H1 (cell line): ENCODE results near the gene PCDHA10. TPM values are rescaled to one million over a fixed set of nuclear protein-coding genes. Genes with fewer than 3 reads are reported as not detected.

Experiments used
- CTCF ChIA-PET: fragments of 300-600 bp; sonication (Branson Sonifier 250); formaldehyde crosslinking; loops from one replicate; lab custom pipeline; 2021; ENCODE audit not compliant: partially characterized antibody; lab: Charles Lee
- POLR2A ChIA-PET: fragments of 300-600 bp; sonication (Branson Sonifier 250); formaldehyde crosslinking; loops from one replicate; lab custom pipeline; 2021; ENCODE audit warnings: inconsistent platforms; ENCODE audit not compliant: partially characterized antibody; lab: Charles Lee
- DNase-seq, 2 experiments: peaks; one replicate each; pipeline versions ENCODE4 v3.0.0 to v3.0.0-alpha.2; 2010 to 2022; ENCODE audit warnings: low spot score in 2 of 2, low read depth in 1 of 2, mixed read lengths in 1 of 2
- FAIRE-seq: peaks from 2 replicates; lab custom pipeline; 2011; peaks lifted over from hg19 to GRCh38; lab: Jason Lieb, UNC
- H2AFZ ChIP-seq: 2 replicates; pipeline ENCODE4 v1.8.1; 2012; ENCODE audit warnings: low read length, inconsistent platforms
- H2AK5ac ChIP-seq: 2 replicates; pipeline ENCODE4 v1.6.1; 2013; ENCODE audit warnings: low read depth, low read length
- H2BK120ac ChIP-seq: replicated peaks from 2 replicates; pipeline ENCODE3; 2013; ENCODE audit warnings: low read depth, low read length, inconsistent platforms
- H2BK12ac ChIP-seq: 2 replicates; pipeline ENCODE4 v1.6.1; 2013; ENCODE audit warnings: low read depth, low read length
- H2BK15ac ChIP-seq: 2 replicates; pipeline ENCODE4 v1.6.1; 2013; ENCODE audit warnings: low read length
- H2BK20ac ChIP-seq: 2 replicates; pipeline ENCODE4 v1.6.1; 2013; ENCODE audit warnings: low read length
- H2BK5ac ChIP-seq: 2 replicates; pipeline ENCODE4 v1.6.1; 2013; ENCODE audit warnings: low read depth, low read length
- H3K14ac ChIP-seq: 2 replicates; pipeline ENCODE4 v1.6.1; 2013; ENCODE audit warnings: inconsistent platforms; ENCODE audit not compliant: insufficient read length
- H3K18ac ChIP-seq: 2 replicates; pipeline ENCODE4 v1.6.1; 2013; ENCODE audit warnings: low read length; ENCODE audit errors: extremely low read depth
- H3K23ac ChIP-seq: 2 replicates; pipeline ENCODE4 v1.6.1; 2013; ENCODE audit warnings: inconsistent platforms; ENCODE audit not compliant: insufficient read length
- H3K23me2 ChIP-seq: 2 replicates; pipeline ENCODE4 v1.6.1; 2013; ENCODE audit warnings: low read depth, low read length
- H3K27ac ChIP-seq: 2 replicates; pipeline ENCODE4 v1.6.1; 2011; ENCODE audit warnings: low read depth, low read length, inconsistent platforms
- H3K27me3 ChIP-seq, 4 experiments: replicated peaks in 1 of 4; 1 replicate in 1 of 4; 2 replicates in 3 of 4; pipeline versions ENCODE4 v1.6.1 to v1.8.1; 2011 to 2013; ENCODE audit warnings: low read length in 3 of 4, mild to moderate bottlenecking in 3 of 4, inconsistent platforms in 2 of 4, mixed read lengths in 2 of 4, moderate library complexity in 1 of 4; ENCODE audit not compliant: control insufficient read depth in 3 of 4, insufficient read depth in 3 of 4; ENCODE audit errors: extremely low read depth in 1 of 4
- H3K36me3 ChIP-seq, 4 experiments: 2 replicates each; pipeline versions ENCODE4 v1.6.1 to v1.8.1; 2011 to 2013; ENCODE audit warnings: mild to moderate bottlenecking in 4 of 4, low read length in 3 of 4, moderate library complexity in 2 of 4, control low read depth in 1 of 4, inconsistent platforms in 1 of 4; ENCODE audit not compliant: insufficient read depth in 4 of 4, control insufficient read depth in 2 of 4
- H3K4ac ChIP-seq: replicated peaks from 2 replicates; pipeline ENCODE3; 2013; ENCODE audit warnings: low read length, low read depth, mixed read lengths, inconsistent platforms; ENCODE audit not compliant: insufficient read length
- H3K4me1 ChIP-seq, 4 experiments: replicated peaks in 1 of 4; 1 replicate in 1 of 4; 2 replicates in 3 of 4; pipeline versions ENCODE4 v1.6.1 to v1.8.1; 2011 to 2013; ENCODE audit warnings: low read length in 3 of 4, inconsistent platforms in 2 of 4, mixed read lengths in 1 of 4; ENCODE audit not compliant: insufficient read depth in 4 of 4, control insufficient read depth in 3 of 4
- H3K4me2 ChIP-seq, 2 experiments: 2 replicates each; pipeline versions ENCODE4 v1.6.1 to v1.8.1; 2011 to 2013; ENCODE audit warnings: low read depth in 2 of 2, low read length in 2 of 2, control low read depth in 1 of 2, inconsistent platforms in 1 of 2, mild to moderate bottlenecking in 1 of 2; ENCODE audit not compliant: insufficient read depth in 1 of 2
- H3K4me3 ChIP-seq, 4 experiments: fragments of 200-600, 300-600 bp in 1 of 4; sonication (generic), shearing (Covaris generic), sonication (Bioruptor Twin) in 1 of 4; 2 replicates each; pipeline versions ENCODE4 v1.5.1 to v1.8.1; 2011 to 2016; ENCODE audit warnings: low read length in 4 of 4, low read depth in 3 of 4, control low read depth in 2 of 4, inconsistent platforms in 2 of 4, mild to moderate bottlenecking in 2 of 4, mixed read lengths in 1 of 4, moderate library complexity in 1 of 4; ENCODE audit not compliant: insufficient read depth in 2 of 4; ENCODE audit errors: extremely low read depth in 1 of 4
- H3K56ac ChIP-seq: replicated peaks from 2 replicates; pipeline ENCODE3; 2013; ENCODE audit warnings: low read depth, mild to moderate bottlenecking, mixed read lengths, low read length, inconsistent platforms; ENCODE audit not compliant: insufficient read length
- H3K79me1 ChIP-seq: 2 replicates; pipeline ENCODE4 v1.6.1; 2013; ENCODE audit warnings: low read depth, low read length, control low read depth
- H3K79me2 ChIP-seq, 2 experiments: 2 replicates each; pipeline versions ENCODE4 v1.6.1 to v1.8.1; 2012 to 2013; ENCODE audit warnings: low read length in 2 of 2, mild to moderate bottlenecking in 2 of 2, inconsistent platforms in 1 of 2; ENCODE audit not compliant: insufficient read depth in 2 of 2, control insufficient read depth in 1 of 2
- H3K9ac ChIP-seq, 4 experiments: replicated peaks in 1 of 4; 1 replicate in 1 of 4; 2 replicates in 3 of 4; pipeline versions ENCODE4 v1.6.1 to v1.8.1; 2011 to 2013; ENCODE audit warnings: low read depth in 3 of 4, low read length in 3 of 4, control low read depth in 2 of 4, mild to moderate bottlenecking in 2 of 4, moderate library complexity in 2 of 4, inconsistent platforms in 1 of 4; ENCODE audit errors: extremely low read depth in 1 of 4
- H3K9me3 ChIP-seq, 2 experiments: 2 replicates each; pipeline versions ENCODE4 v1.6.1 to v1.8.1; 2012 to 2013; ENCODE audit warnings: mild to moderate bottlenecking in 2 of 2, moderate library complexity in 2 of 2, control low read depth in 1 of 2, inconsistent platforms in 1 of 2, low read depth in 1 of 2, low read length in 1 of 2, mixed read lengths in 1 of 2; ENCODE audit not compliant: insufficient read depth in 2 of 2
- H4K20me1 ChIP-seq, 2 experiments: replicated peaks in 1 of 2; 2 replicates each; pipeline versions ENCODE3 to v1.8.1; 2011 to 2013; ENCODE audit warnings: inconsistent platforms in 2 of 2, low read length in 2 of 2, mild to moderate bottlenecking in 1 of 2; ENCODE audit not compliant: insufficient read depth in 2 of 2, control insufficient read depth in 1 of 2
- H4K5ac ChIP-seq: 2 replicates; pipeline ENCODE4 v1.6.1; 2013; ENCODE audit warnings: low read length, low read depth, mixed read lengths, inconsistent platforms; ENCODE audit not compliant: insufficient read length
- H4K8ac ChIP-seq: 2 replicates; pipeline ENCODE4 v1.8.0; 2013; ENCODE audit warnings: mild to moderate bottlenecking, moderate library complexity, low read length, inconsistent platforms; ENCODE audit not compliant: insufficient read depth; ENCODE audit errors: extremely low read depth
- H4K91ac ChIP-seq: replicated peaks from 2 replicates; pipeline ENCODE3; 2013; ENCODE audit warnings: low read length, mixed read lengths, inconsistent platforms; ENCODE audit not compliant: insufficient read length
- BCL11A ChIP-seq, 2 experiments: IDR thresholded peaks; one replicate each; pipeline ENCODE4 v1.6.1; 2011; ENCODE audit warnings: low read depth in 2 of 2, low read length in 2 of 2, mild to moderate bottlenecking in 2 of 2
- CBX5 ChIP-seq: fragments of 300-800, 300-1000 bp; sonication (generic); IDR thresholded peaks from 2 replicates; pipeline ENCODE4 v1.7.1; 2016; ENCODE audit warnings: antibody characterized with exemption, low read length, low read depth
- CHD1 ChIP-seq: IDR thresholded peaks from 2 replicates; pipeline ENCODE4 v1.6.1; 2012; ENCODE audit warnings: low read depth, low read length, improper control_type of control experiment
- FOSL1 ChIP-seq: IDR thresholded peaks from 2 replicates; pipeline ENCODE4 v1.6.1; 2011; ENCODE audit warnings: mild to moderate bottlenecking, low read depth, low read length, moderate library complexity; ENCODE audit not compliant: insufficient read depth
- GABPA ChIP-seq: IDR thresholded peaks from 2 replicates; pipeline ENCODE4 v1.6.1; 2011; ENCODE audit warnings: mild to moderate bottlenecking, low read length, moderate library complexity, borderline replicate concordance; ENCODE audit not compliant: insufficient read depth
- RXRA ChIP-seq: IDR thresholded peaks from 2 replicates; pipeline ENCODE4 v1.6.1; 2011; ENCODE audit warnings: low read depth, mild to moderate bottlenecking, low read length, moderate library complexity; ENCODE audit not compliant: insufficient read depth
- WGBS, 2 experiments: shearing (Covaris generic) in 1 of 2; methylation state at CpG; one replicate each; pipeline versions ENCODE4 v1.1.6 to v1.1.7; 2013 to 2015; ENCODE audit warnings: low lambda C conversion rate in 2 of 2, mixed read lengths in 2 of 2, inconsistent platforms in 1 of 2, low coverage in 1 of 2, missing lambda C conversion rate in 1 of 2; ENCODE audit not compliant: insufficient replicate concordance in 2 of 2, insufficient coverage in 1 of 2, insufficient read length in 1 of 2; ENCODE audit errors: extremely low coverage in 1 of 2, missing lambda C conversion rate in 1 of 2; 5-methylcytosine and 5-hydroxymethylcytosine counted together
- polyA plus RNA-seq, 7 experiments: library from polyadenylated mRNA; depleted of rRNA in 3 of 7; stranded (reverse) in 5 of 7; unstranded in 2 of 7; fragments of >200 nt in 5 of 7; fragments of 200-250 nt in 2 of 7; gene quantifications; 1 replicate in 5 of 7; 2 replicates in 1 of 7; 4 replicates in 1 of 7; pipeline versions ENCODE4 v1.2.1 to v1.2.3, GENCODE V29; 2011 to 2013; ENCODE audit warnings: missing spikeins in 2 of 7, mixed read lengths in 2 of 7
- total RNA-seq: library from RNA; stranded (reverse); fragmentation: NEBNext Ultra II Directional; extraction: Animal tissue kit (Norgen Biotek cat#: 25700); gene quantifications from 2 replicates; pipeline ENCODE4 v1.2.1, GENCODE V29; 2021

The PCDHA10 gene
- total and polyA plus RNA-seq, 2 of the 8 experiments (the other 6 are each of a cell fraction or from before 2014, with no cell fraction given) = 2.8 to 5.4 TPM

GRCh38 chr5:140823475-140823874, 32.2 kb upstream of the PCDHA10 start:
- no peak overlapping the region for H3K18ac ChIP-seq
- WGBS, 2 experiments = 98% methylated on average over 38 of the region's 38 CpGs; no CpG with 5 or more reads in 1 of the 2 experiments
- no peak overlapping the region for H4K5ac ChIP-seq
- no peak for DNase-seq
- no peak overlapping the region for H2BK5ac ChIP-seq
- no peak overlapping the region for H3K56ac ChIP-seq
- H3K4ac ChIP-seq = no peak overlapping the region
- no peak overlapping the region for H3K9ac ChIP-seq
- FAIRE-seq = no peak
- H2AFZ ChIP-seq = no peak overlapping the region
- no peaks in the 10 kb centered on the region for H3K23me2 ChIP-seq
- peaks cover 0 to 3% of the 10 kb centered on the region in 2 experiments for H4K20me1 ChIP-seq
- no peak overlapping the region for H2BK20ac ChIP-seq
- H2BK120ac ChIP-seq = no peak overlapping the region
- H2BK15ac ChIP-seq = no peak overlapping the region
- H3K36me3 ChIP-seq = peaks cover 0 to 3% (median 0%) of the 10 kb centered on the region in 4 experiments; a peak in 1 of 8 replicates
- H3K79me1 ChIP-seq = no peaks in the 10 kb centered on the region
- no peaks in the 10 kb centered on the region for H3K27me3 ChIP-seq
- H2AK5ac ChIP-seq = no peak overlapping the region
- CTCF ChIA-PET = interaction anchor here (0.6 to 5.5 kb wide), 5 partner anchors 11 to 46 kb away, joined by 3 to 49 read pairs (median 4); partner anchors contain the start of genes PCDHA4, PCDHA7 and PCDHA8
- peaks cover 0 to 11% of the 10 kb centered on the region in 2 experiments; a peak in 1 of 4 replicates for H3K9me3 ChIP-seq
- H3K4me2 ChIP-seq = no peak overlapping the region
- H4K8ac ChIP-seq = peak overlapping the region; percentile 85; the same call in 1 of the 2 replicates
- H4K91ac ChIP-seq = no peak overlapping the region
- no peak overlapping the region for H3K27ac ChIP-seq
- no peak overlapping the region for H3K14ac ChIP-seq
- no peak overlapping the region for H2BK12ac ChIP-seq
- no peak overlapping the region for H3K23ac ChIP-seq
- no peaks in the 10 kb centered on the region for H3K4me1 ChIP-seq
- POLR2A ChIA-PET = no interaction called here
- no peak overlapping the region for H3K4me3 ChIP-seq
- no peaks in the 10 kb centered on the region for H3K79me2 ChIP-seq
- TF ChIP-seq BCL11A (IDR thresholded peaks at IDR 0.05; ENCODE audit: low read depth in 2 of 2, low read length in 2 of 2) = no peak
- TF ChIP-seq GABPA = no peak
- no peak for TF ChIP-seq RXRA
- no peak for TF ChIP-seq CBX5
- TF ChIP-seq FOSL1 = no peak
- no peak for TF ChIP-seq CHD1
